ENCODE data around the gene SCNN1G. TPM values are rescaled to one million over a fixed set of nuclear protein-coding genes. Genes with fewer than 3 reads are reported as not detected.

SCNN1G gene
- total RNA-seq, 1 experiment from 2014 or later = not detected

DNA sequence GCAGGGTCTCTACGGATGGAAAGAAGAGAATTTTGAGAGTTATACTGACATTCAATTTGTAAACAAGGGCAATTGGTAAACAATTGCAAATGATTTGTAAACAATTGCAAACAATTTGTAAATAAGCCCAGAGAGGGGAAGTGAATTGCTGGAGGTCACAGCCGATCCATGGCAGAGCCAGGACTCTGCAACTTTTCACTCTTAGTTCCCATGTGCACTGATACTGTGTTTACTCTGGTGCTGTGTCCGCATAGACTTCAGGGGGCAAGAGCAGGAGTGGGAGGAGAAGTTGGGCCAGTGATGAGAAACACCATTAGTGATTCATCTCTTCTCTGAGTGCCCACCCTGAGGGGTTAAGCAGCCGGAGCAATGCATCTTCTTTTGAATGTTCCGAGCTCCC lies 14.0 kb downstream of the SCNN1G start:
- no peak for DNase-seq (ENCODE audit: low spot score)

DNA sequence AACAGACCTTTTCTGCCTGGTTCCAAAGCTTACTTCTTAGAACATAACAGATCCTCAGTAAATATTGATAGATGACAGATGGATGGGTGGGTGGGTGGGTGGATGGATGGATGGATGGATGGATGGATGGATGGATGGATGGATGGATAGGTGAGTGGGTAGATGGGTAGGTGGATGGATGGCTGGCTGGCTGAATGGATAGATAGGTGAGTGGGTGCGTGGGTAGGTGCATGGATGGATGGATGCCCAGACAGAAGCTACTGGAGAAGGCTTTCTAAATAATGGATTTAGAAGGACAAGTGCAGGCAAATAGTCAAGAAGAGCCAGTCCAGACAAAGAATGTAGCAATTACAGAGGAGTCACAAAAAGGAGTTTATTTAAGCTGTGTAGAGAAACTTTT lies 19.6 kb downstream of the SCNN1G start:
- DNase-seq (ENCODE audit: low spot score) = no peak

DNA sequence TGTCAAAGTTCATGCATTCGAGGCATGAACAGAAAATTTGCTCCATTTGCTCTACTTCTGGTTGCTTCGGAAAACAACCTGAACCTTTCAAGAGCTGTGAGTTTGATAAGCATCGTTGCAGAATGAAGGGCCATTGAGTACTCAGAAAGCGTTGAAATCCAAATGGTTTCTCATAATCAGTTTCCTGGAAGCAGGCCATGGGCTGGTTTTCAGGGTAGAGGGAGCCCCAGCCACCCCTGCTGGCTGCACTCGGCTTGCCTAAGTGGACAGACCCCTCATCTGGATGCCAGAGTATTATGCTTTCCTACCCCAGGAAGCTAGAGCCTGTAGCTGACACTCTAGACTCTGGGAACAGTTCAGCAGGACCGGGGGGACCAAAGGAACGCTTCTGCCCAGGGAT lies 24.4 kb downstream of the SCNN1G start:
- DNase-seq (ENCODE audit: low spot score) = no peak

DNA sequence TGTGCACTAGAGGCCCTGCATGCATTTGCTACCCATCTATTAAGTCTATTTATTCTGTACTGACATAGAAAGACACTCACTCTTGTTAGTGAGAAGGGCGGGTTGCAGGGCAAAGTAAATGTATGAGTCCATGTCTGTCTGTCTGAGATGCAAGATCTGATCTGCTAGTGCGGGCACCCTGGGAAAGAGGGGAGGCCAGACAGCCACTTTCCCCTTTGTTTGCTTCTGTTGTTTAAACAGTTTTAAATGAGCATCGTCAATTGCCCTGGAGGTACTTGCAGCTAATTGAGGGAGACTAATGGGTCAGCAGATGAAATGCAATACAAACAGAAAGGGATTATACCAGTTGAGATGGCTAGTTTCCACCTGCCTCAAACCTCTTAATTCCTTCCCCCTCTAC lies 24.9 kb downstream of the SCNN1G start:
- DNase-seq (ENCODE audit: low spot score) = no peak

DNA sequence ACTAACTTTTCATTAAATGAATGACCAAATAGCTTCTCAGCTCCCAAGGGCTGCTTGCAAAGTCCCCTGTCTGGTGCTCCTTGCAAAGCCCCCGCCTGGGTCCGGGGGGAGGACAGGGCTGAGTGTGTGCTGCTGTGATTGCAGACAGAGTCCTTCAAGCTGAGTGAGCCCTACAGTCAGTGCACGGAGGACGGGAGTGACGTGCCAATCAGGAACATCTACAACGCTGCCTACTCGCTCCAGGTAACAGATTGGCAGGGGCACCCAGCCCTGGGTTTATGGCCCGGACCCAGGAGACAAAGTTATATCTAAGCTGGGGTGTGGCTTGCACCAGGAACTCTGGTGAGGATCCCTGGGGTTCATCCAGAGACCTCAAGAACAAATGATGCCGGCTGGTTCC lies 27.1 kb downstream of the SCNN1G start:
- DNase-seq (ENCODE audit: low spot score) = no peak

DNA sequence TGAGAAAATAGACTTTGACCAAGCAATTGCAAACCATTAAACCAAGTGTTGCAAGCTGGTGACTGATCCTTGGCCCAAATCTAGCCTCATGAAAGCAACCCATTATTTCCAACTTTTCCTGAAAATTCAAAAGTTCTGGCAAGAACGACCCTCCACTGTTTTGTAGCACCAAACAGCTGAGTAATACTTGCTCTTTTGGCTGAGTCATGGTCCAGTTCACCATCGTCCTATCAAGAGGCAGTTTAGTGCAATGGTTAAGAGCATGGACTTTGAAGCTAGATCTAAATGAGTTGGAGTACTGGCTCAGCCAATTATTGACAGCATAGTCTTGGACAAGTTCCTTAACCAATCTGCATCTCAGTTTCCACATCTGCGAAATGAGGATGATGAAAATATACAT lies 31.3 kb downstream of the SCNN1G start:
- no peak for DNase-seq (ENCODE audit: low spot score)

DNA sequence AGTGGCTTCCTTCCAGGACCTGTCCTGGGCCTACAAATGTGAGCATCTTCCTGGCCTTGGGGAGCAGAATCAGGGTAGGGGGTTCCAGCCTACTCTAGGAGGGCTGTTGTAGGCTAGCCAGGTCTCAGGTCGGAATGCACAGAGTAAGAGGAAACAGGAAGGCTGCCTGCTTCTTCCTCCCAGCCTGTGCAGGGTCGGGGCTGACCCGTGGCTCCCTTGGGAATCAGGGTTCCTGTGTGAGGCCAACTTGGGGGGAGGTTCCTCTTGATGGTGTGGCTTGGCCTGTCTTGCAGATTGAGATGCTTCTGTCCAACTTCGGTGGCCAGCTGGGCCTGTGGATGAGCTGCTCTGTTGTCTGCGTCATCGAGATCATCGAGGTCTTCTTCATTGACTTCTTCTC lies 32.3 kb downstream of the SCNN1G start:
- no peak for DNase-seq (ENCODE audit: low spot score)

DNA sequence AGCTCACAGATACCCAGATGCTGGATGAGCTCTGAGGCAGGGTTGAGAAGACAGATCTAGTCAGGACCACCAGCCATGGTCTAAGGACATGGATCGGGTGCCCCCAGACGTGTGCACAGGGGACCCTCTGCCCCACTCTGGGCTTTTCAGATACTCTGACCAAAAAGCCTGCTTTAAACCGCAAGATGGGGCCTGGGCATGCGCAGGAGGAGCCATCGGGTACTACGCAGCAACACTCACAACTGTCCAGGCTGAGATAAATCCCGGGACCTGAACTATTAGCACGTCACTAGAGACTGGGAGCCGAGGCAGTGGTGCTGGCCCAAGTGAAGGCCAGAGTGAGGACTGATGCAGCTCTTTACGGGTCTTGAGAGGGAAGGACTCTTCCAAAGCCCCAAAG lies 32.9 kb downstream of the SCNN1G start:
- DNase-seq (ENCODE audit: low spot score) = no peak

DNA sequence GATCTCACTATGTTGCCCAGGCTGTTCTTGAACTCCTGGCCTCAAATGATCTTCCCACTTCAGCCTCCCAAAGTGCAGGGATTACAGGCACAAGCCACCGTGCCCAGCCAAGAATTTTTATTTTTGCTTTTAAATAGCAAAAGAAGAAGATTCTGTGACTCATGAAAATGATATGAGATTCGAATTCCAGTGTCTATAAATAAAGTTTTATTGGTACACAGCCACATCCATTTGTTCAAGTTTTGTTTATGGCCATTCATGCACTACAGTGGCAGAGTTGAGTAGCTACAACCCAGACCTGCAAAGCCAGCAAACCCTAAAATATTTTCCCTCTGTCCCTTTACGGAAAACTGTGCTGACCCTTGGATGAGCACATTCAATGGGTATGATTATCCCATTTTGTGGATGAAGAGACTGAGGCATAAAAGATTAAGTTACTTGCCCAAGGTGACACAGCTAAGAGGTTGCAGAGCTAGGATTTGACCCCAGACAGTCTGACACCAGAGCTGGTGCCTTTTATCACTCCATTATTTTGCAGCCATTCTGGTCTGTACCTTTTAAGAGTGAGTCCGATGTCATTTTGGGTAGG lies 34.2 kb downstream of the SCNN1G start:
- DNase-seq (ENCODE audit: low spot score) = no peak

DNA sequence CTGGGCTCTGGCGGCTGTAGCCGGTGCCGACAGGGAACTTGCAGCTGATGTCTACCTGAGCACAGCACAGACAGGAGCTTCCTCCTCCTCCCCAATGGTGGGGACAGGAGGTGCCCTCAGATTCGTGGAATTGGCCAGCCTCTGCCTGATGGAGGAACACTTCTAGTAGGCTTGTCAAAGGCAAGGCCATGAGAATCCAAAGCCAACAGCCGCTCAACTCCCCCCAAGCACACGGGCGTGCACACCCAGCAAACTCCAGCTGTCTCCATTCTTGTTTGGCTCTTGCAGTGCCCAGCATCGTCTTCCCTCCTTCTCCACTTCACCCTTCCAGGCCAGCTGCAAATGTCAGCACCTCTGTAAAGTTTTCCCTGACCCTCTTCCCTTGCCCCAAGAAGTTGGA lies 35.1 kb downstream of the SCNN1G start:
- DNase-seq (ENCODE audit: low spot score) = no peak

DNA sequence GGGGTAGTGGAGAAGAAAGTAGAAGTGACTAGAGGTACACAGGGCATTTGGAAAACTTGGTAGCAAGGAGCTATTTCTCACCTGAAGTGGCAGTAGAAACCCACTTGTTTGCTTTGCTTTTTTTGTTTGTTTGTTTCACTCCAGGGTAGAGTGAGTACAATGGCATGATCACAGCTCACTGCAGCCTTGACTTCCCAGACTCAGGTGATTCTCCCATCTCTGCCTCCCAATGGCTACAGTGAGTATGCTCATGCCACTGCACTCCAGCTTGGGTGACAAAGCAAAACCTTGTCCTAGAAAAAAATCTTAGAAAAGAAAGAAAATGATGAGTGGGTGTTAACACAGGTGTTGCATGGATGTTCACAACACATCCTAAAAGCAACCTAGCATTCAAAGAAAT lies 40.4 kb downstream of the SCNN1G start:
- DNase-seq (ENCODE audit: low spot score) = no peak

DNA sequence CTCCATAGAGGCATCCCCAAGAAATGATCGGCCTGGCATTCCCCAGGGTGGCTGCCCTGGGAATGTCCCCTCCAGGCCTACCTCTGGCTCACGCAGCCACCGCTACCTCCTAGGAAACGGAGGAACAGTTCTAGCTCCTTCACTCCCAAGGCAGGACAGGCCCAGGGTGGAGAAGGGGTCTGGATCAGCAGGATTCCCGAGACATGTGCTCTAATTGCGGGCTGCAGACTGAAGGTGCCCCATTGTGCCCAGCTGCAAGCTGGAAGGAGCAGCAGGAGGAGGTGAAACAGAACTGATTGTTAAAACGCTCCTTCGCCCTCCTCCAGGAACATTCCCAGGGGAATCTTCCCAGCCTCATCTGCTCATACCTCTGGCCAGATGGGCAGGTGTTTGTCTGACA lies 40.8 kb downstream of the SCNN1G start:
- no peak for DNase-seq (ENCODE audit: low spot score)

DNA sequence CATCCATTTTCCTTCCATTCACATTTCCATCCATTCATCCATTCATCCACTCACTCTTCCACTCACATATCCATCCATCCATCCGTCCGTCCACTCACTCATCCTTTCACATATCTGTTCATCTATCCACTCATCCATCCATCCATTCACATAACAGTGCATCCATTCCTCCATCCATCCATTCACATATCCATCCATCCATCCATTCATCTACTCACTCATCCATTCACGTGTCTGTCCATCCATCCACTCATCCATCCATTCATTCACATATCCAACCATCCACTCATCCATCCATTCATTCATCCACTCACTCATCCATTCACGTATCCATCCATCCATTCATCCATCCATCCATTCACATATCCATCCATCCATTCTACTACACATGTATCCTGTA lies 42.6 kb downstream of the SCNN1G start:
- no peak for DNase-seq (ENCODE audit: low spot score)

DNA sequence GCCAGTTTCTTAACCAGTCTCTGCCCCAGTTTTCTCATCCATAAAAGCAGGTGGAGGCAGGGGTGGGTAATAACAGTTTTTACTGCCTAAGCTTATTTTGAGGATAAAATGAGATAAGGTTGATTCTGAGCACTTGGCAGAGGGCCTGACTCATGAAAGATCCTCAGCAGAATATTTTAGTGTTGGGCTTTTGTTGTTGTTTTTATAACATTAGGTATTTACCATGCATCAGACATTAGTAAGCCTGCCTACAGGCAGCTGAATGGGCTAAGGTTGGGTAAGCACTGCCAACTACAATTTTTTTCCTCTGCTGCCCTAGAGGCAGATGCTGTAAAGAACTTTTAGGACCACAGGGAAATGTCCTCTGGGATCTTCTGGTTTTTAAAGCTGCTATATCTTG lies 43.1 kb downstream of the SCNN1G start:
- no peak for DNase-seq (ENCODE audit: low spot score)

DNA sequence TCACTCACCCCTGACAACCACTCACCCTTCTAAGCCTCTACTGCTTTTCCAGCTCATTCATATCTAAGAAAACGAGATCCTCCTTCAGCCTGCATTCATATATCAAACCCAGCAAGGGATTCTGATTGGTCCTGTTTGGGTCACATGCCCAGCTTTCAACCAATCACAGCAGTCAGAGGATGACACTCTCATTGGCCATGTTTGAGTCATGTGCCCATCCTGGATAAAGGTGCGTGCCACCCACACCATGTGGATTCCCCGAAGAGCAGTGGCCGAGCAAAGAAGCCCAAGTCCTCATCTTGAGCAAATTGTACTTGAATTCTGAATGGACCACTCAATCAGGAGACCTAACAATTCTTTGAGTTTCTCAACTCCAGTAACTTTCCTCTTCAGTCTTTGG lies 45.0 kb downstream of the SCNN1G start:
- DNase-seq (ENCODE audit: low spot score) = no peak

DNA sequence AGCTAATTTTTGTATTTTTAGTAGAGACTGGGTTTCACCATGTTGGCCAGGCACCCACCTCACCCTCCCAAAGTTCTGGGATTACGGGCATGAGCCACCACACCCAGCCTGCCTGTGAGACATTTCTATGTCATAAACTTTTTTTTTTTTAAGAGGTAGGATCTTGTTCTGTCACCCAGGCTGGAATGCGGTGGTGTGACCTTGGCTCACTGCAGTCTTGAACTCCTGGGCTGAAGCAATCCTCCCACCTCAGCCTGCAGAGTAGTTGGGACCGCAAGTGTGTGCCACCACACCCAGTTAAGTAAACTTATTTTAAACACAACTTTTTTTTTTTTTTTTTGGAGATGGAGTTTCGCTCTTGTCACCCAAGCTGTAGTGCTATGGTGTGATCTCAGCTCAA lies 47.2 kb downstream of the SCNN1G start:
- DNase-seq (ENCODE audit: low spot score) = no peak

DNA sequence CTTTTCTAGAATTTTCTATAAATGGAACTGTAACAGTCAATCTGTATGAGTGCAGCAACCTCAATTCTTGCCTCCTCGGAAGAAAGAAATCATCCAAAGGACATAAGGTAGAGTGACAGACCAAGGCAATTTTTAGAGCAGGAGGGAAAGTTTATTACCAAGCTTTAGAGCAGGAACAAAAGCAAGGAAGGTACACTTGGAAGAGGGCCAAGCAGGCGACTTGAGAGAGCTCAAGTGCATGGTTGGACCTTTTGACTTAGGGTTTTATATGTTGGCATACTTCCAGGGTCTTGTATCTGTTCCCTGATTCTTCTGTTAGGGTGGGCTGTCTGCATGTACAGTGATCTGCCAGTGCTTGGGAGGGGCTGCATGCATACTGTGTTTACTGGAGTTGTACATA lies 50.3 kb downstream of the SCNN1G start:
- DNase-seq (ENCODE audit: low spot score) = no peak

DNA sequence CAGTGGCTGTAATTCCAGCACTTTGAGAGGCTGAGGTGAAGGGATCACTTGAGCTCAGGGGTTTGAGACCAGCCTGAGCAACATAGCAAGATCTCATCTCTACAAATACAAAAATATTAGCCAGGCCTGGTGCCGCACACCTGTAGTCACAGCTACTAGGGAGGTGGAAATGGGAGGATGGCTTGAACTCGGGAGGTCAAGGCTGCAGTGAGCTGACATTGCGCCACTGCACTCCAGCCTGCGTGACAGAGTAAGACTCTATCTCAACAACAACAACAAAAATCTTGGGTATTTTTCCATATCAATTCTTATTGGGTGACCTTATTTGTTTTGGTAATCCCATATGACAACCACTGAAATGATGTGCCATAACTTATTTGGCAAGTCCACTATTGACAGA lies 52.6 kb downstream of the SCNN1G start:
- DNase-seq (ENCODE audit: low spot score) = no peak

DNA sequence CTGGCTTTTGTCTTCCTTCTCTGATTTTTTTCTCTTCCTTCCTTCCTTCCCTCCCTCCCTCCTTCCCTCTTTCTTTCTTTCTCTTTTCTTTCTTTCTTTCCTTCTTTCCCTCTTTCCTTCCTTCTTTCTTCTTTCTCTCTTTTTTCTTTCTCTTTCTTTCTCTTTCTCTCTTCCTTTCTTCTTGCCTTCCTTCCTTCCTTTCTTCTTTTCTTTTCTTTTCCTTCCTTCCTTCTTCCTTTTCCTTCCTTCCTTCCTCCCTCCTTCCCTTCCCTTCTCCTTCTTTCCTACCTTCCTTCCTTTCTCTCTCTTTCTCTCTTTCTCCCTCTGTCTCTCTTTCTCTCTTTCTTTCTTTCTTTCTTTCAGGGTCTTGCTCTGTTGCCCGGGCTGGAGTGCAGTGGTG lies 54.4 kb downstream of the SCNN1G start:
- DNase-seq (ENCODE audit: low spot score) = no peak

DNA sequence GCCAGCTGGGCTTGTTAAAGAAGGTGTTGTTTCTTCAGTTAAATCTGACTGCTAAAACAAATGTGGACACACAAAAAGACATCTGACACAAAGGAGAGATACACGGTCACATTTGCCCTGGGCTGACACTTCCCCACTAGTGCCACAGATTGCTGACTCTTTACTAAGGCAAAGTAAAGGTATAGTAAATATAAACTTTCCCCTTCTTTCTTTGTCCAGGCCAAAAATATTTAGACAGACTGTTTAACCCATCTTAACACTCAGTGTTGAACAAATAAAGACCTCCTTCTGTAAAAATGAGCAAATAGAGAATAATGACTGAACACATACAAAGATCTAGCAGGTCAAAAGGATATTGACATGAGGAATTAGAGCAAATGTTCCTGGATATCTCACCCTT lies 58.4 kb downstream of the SCNN1G start:
- no peak for DNase-seq (ENCODE audit: low spot score)

DNA sequence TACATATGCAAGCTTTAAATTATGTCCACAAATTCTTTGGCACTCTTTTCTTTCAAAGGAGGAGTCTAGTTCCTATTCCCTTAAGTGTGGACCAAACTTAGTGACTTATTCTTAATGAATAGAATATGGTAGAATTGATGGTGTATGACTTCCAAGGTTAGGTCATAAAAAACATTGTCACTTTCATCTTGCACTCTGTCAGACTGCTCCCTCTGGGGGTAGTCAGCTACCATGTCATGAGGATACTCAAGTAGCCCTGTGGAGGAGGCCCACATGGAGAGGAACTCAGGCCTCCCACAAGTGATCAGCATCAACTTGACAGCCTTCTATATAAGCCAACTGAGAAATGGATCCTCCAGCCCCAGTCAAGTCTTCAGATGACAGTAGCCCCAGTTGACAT lies 61.6 kb downstream of the SCNN1G start:
- no peak for DNase-seq (ENCODE audit: low spot score)

DNA sequence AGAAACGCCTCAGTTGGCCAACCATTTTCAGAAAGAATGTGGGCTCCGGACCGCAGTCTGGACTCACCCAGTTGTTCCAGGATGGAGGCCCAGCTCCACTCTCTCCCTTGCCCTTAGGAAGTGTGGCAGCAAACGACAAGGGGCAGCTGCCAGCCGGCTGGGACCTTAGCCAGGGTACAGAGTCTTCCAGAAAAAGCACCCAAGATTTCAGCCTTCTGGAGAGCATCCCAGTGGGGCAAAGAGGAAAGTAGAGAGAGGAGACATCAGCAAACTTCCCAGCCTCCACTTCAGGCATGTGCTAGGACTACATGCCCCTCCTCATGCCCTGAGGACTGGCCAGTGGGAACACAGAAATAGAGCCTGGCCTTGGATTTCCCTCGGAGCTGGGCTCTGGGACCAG lies 62.7 kb downstream of the SCNN1G start:
- DNase-seq (ENCODE audit: low spot score) = no peak

DNA sequence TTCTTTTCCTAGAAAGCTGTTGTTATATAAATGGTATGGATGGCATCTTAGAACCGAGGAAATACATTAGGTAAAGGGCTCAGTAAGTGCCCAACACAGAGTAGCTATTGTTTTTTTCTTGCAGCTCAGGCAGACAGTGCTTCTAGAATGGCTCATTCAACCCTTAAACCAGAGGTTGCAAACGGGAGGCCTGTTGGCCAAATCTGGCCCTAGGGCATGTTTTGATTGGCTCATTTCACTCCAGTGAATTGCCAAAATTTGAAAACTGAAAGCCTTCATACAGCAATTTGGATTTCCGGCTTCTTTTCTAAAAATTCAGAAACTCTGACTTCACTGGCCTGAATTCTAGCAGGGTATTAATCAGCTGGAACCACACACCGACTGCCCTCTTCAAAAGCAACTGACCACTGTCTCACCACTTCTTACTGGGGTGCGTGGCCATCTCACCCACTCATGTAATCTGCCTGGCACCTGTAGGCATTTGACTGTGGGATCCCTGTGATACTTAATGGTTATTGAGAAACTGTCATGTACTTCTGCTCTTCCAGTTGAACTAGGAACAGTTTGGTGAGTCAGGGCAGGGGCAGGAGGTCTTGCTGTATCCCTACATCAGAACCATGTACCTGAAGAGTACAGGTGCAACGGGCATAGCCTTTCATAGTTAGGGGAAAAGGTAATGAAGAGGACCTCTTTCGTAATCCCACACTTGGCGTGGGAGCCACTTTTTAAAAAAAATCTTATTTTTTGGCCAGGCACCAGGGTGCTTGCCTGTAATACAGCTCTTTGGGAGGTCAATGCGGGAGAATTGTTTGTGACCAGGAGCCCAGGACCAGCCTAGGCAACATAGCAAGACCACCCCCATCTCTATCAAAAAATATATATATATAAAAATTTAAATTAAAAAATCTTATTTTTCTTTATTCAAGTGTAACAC lies 66.0 kb downstream of the SCNN1G start:
- DNase-seq (ENCODE audit: low spot score) = no peak

Measured in HT-29 (cell line).